Measurements from ENCODE around the gene CFAP161.

The CFAP161 gene

GRCh38 chr15:81160312-81161159 lies 26.5 kb downstream of the CFAP161 start:
- no peaks in the 10 kb centered on the region for H4K20me1 ChIP-seq
- H3K27ac ChIP-seq: no peak overlapping the region
- no peak for TF ChIP-seq Cebpa-rat (IDR thresholded peaks at IDR 0.05)
- peaks cover 0 to 11% (median 0%) of the 10 kb centered on the region in 11 experiments; a peak in 2 of 22 replicates for H3K9me3 ChIP-seq (replicated peaks in 1 of 11)
- H3K36me3 ChIP-seq: no peaks in the 10 kb centered on the region
- H3K4me2 ChIP-seq: peak overlapping the region in 10 of 11 experiments; percentile 33 to 77 (median 47); a peak in 15 of 22 replicates
- H3K9ac ChIP-seq: no peak overlapping the region
- no peak overlapping the region for H3K4me3 ChIP-seq
- H3K27me3 ChIP-seq: no peaks in the 10 kb centered on the region
- H3K4me1 ChIP-seq: peaks cover 8 to 35% (median 22%) of the 10 kb centered on the region in 10 experiments

GRCh38 chr15:81161160-81161673 lies 27.1 kb downstream of the CFAP161 start:
- Histone ChIP-seq H3K36me3 (no peaks in the 10 kb centered on the region), H4K20me1 (no peaks in the 10 kb centered on the region), H3K27me3 (no peaks in the 10 kb centered on the region), H3K4me2 (peak overlapping the region; percentile 26 to 77 (median 45); a peak in 20 of 22 replicates), H3K4me1 (peaks cover 8 to 35% (median 20%) of the 10 kb centered on the region in 10 experiments), H3K4me3 (no peak overlapping the region), H3K9me3 (replicated peaks in 1 of 11) (peaks cover 0 to 11% (median 0%) of the 10 kb centered on the region in 11 experiments; a peak in 2 of 22 replicates), H3K27ac (no peak overlapping the region), H3K9ac (no peak overlapping the region)
- TF ChIP-seq Cebpa-rat (IDR thresholded peaks at IDR 0.05): no peak

- H4K20me1 ChIP-seq: no peaks in the 10 kb centered on the region
- no peak overlapping the region for H3K27ac ChIP-seq
- TF ChIP-seq Cebpa-rat (IDR thresholded peaks at IDR 0.05): no peak
- peak overlapping the region in 10 of 11 experiments; percentile 26 to 77 (median 44); a peak in 15 of 22 replicates for H3K4me2 ChIP-seq
- H3K4me3 ChIP-seq: no peak overlapping the region
- peaks cover 8 to 37% (median 20%) of the 10 kb centered on the region in 10 experiments for H3K4me1 ChIP-seq
- no peaks in the 10 kb centered on the region for H3K36me3 ChIP-seq
- no peaks in the 10 kb centered on the region for H3K27me3 ChIP-seq
- H3K9me3 ChIP-seq (replicated peaks in 1 of 11): peaks cover 0 to 11% (median 0%) of the 10 kb centered on the region in 11 experiments; a peak in 2 of 22 replicates
- no peak overlapping the region for H3K9ac ChIP-seq
These were observed 27.8 kb downstream of the CFAP161 start for GRCh38 chr15:81161851-81162250.

GRCh38 chr15:81163961-81164800 lies 30.1 kb downstream of the CFAP161 start:
- Histone ChIP-seq H3K36me3 (no peaks in the 10 kb centered on the region), H3K4me3 (no peak overlapping the region), H3K9ac (no peak overlapping the region), H3K4me1 (peaks cover 8 to 52% (median 24%) of the 10 kb centered on the region in 10 experiments), H3K9me3 (replicated peaks in 1 of 11) (peaks cover 0 to 11% (median 0%) of the 10 kb centered on the region in 11 experiments; a peak in 3 of 22 replicates), H3K4me2 (peak overlapping the region in 5 of 11 experiments; percentile 2 to 59 (median 49); a peak in 9 of 22 replicates), H4K20me1 (no peaks in the 10 kb centered on the region), H3K27ac (no peak overlapping the region), H3K27me3 (no peaks in the 10 kb centered on the region)
- no peak for TF ChIP-seq Cebpa-rat (IDR thresholded peaks at IDR 0.05)

GRCh38 chr15:81165535-81165934 lies 31.5 kb downstream of the CFAP161 start:
- H3K4me3 ChIP-seq: no peak overlapping the region
- peaks cover 0 to 7% (median 0%) of the 10 kb centered on the region in 11 experiments; a peak in 2 of 22 replicates for H3K9me3 ChIP-seq (replicated peaks in 1 of 11)
- H3K27me3 ChIP-seq: no peaks in the 10 kb centered on the region
- H3K27ac ChIP-seq: no peak overlapping the region
- no peak overlapping the region for H3K9ac ChIP-seq
- H3K4me1 ChIP-seq: peaks cover 8 to 50% (median 23%) of the 10 kb centered on the region in 10 experiments
- no peaks in the 10 kb centered on the region for H3K36me3 ChIP-seq
- no peak overlapping the region; a peak in 1 of 22 replicates for H3K4me2 ChIP-seq
- H4K20me1 ChIP-seq: no peaks in the 10 kb centered on the region
- no peak for TF ChIP-seq Cebpa-rat (IDR thresholded peaks at IDR 0.05)

GRCh38 chr15:81166636-81167305 lies 32.7 kb downstream of the CFAP161 start:
- no peak overlapping the region for H3K4me3 ChIP-seq
- H3K9ac ChIP-seq: no peak overlapping the region
- no peaks in the 10 kb centered on the region for H3K36me3 ChIP-seq
- peaks cover 0 to 7% (median 0%) of the 10 kb centered on the region in 11 experiments; a peak in 2 of 22 replicates for H3K9me3 ChIP-seq (replicated peaks in 1 of 11)
- H4K20me1 ChIP-seq: no peaks in the 10 kb centered on the region
- peak overlapping the region in 5 of 11 experiments; percentile 31 to 78 (median 66); a peak in 9 of 22 replicates for H3K4me2 ChIP-seq
- no peaks in the 10 kb centered on the region for H3K27me3 ChIP-seq
- TF ChIP-seq Cebpa-rat (IDR thresholded peaks at IDR 0.05): no peak
- peaks cover 0 to 39% (median 11%) of the 10 kb centered on the region in 10 experiments; a peak in 16 of 20 replicates for H3K4me1 ChIP-seq
- peak overlapping the region in 2 of 11 experiments; percentile 2 to 53; a peak in 4 of 22 replicates for H3K27ac ChIP-seq

- no peak overlapping the region for H3K4me3 ChIP-seq
- H3K4me1 ChIP-seq: peaks cover 0 to 34% (median 9%) of the 10 kb centered on the region in 10 experiments; a peak in 10 of 20 replicates
- peak overlapping the region in 2 of 11 experiments; percentile 66 to 78; a peak in 4 of 22 replicates for H3K4me2 ChIP-seq
- no peaks in the 10 kb centered on the region for H3K36me3 ChIP-seq
- no peaks in the 10 kb centered on the region for H4K20me1 ChIP-seq
- H3K9me3 ChIP-seq (replicated peaks in 1 of 11): peaks cover 0 to 7% (median 0%) of the 10 kb centered on the region in 11 experiments; a peak in 2 of 22 replicates
- H3K9ac ChIP-seq: no peak overlapping the region
- H3K27me3 ChIP-seq: no peaks in the 10 kb centered on the region
- no peak for TF ChIP-seq Cebpa-rat (IDR thresholded peaks at IDR 0.05)
- no peak overlapping the region for H3K27ac ChIP-seq
These were observed 34.1 kb downstream of the CFAP161 start for GRCh38 chr15:81168131-81168526.

- Histone ChIP-seq H3K27me3 (no peaks in the 10 kb centered on the region), H3K9me3 (replicated peaks in 1 of 11) (peaks cover 0 to 7% (median 0%) of the 10 kb centered on the region in 11 experiments; a peak in 2 of 22 replicates), H3K9ac (no peak overlapping the region), H4K20me1 (no peaks in the 10 kb centered on the region), H3K4me1 (peaks cover 0 to 34% (median 9%) of the 10 kb centered on the region in 10 experiments; a peak in 10 of 20 replicates), H3K4me2 (no peak overlapping the region), H3K27ac (no peak overlapping the region), H3K36me3 (no peaks in the 10 kb centered on the region), H3K4me3 (no peak overlapping the region)
- no peak for TF ChIP-seq Cebpa-rat (IDR thresholded peaks at IDR 0.05)
These were observed 34.6 kb downstream of the CFAP161 start for GRCh38 chr15:81168644-81169043.

All from BLaER1 treated with 17β-estradiol and CSF1 and Interleukin-3, amounts not matched to agents 10 nM and 100 nM (cell line).